Testis (tissue), 2 donors: ENCODE measurements around the gene SPAST.

Experiments used
- CTCF ChIP-seq, 3 experiments: fragments of 450-650 bp in 2 of 3; fragments of 200-600 bp in 1 of 3; sonication (generic) in 1 of 3; IDR thresholded peaks; one replicate each; pipeline ENCODE4 v1.5.1; 2016 to 2019; ENCODE audit warnings: antibody characterized with exemption in 3 of 3, mild to moderate bottlenecking in 2 of 3, moderate library complexity in 1 of 3
- POLR2A ChIP-seq: fragments of 450-650 bp; IDR thresholded peaks from one replicate; pipeline ENCODE4 v1.6.1; 2017; ENCODE audit warnings: antibody characterized with exemption, mild to moderate bottlenecking, moderate library complexity

GRCh38 chr2:32058130-32058529, 5.2 kb upstream of the SPAST start:
- TF ChIP-seq POLR2A = no peak
- no peak for TF ChIP-seq CTCF (IDR thresholded peaks at IDR 0.05)
